SKM-1 (cell line): ENCODE data around the gene USH1C.

Experiments
- DNase-seq: peaks from one replicate; lab custom pipeline; 2025; ENCODE audit not compliant: unreplicated experiment; lab: John Stamatoyannopoulos, UW

Gene USH1C

DNA sequence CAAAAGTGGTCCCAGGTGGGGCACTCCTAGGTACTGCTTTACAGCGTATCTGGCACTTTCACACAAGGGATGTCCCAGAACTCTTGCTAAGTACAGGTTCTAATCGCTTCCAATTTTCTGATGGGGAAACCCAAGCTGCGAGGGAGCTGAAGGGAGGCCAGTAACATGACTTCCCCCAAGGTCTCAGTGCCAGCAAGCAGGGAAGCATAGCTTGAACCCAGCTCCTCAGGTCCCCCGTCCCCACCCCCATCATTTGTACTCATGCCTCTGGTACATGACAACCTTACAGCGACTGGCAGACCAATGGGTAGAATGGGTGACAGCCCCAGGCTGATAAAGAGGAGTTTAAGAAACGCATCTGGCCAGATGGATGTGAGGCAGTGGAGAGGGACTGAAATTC lies 66.9 kb downstream of the USH1C start:
- no peak for DNase-seq

DNA sequence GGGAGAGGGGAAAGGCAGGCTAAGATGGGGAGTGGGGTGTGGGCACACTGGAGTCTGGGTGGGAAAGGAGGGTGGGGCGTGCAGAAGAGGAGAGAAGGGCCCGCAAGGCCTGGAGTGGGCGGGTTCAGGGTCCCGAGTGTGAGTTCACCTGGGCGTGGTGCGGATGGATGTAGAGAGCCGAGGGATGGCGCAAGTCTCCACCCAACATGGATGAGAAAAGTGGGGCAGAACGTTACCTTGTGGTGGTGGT lies 67.2 kb downstream of the USH1C start:
- no peak for DNase-seq

DNA sequence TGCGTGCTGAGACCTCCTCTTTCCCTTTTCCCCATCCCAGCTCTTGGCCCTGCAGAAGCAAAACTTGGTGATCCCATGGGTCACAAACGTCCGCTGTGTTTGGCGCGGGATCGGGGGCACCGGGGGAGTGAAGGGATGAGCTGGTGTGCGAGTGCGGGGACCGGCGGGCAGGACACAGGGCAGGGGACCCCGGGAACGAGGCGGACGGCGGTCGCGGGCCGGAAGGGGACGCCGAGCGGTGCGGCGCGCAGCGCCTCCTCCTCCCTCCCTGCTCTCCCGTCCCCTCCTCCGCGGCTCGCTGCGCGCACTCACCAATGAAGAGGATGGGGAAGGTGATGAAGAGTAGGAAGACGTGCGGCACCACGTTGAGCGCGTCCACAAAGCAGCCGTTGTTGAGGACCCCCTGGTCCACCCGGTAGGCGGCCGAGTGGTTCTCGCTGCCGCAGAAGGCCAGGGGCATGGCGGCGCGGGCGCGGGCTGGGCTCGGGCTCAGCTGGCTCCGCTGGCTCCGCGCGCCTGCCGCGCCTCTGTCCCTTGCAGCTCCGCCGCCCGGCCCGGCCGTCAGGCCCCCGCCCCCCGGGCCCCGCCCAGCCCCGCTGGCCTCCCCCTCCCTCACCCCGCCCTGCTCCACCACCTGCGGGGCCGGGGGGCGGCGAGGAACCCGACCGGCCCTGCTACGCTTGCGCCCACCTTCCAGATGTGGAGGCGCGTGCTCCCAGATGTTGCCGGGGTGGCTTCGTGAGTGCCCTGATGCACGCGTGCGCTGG lies 67.7 kb downstream of the USH1C start, which contains the start of gene ABCC8:
ABCC8 (minus strand) TSS at position 529 of the 767 bp plus-strand sequence; CDS start at position 460, 69 bp downstream.
- DNase-seq = no peak

DNA sequence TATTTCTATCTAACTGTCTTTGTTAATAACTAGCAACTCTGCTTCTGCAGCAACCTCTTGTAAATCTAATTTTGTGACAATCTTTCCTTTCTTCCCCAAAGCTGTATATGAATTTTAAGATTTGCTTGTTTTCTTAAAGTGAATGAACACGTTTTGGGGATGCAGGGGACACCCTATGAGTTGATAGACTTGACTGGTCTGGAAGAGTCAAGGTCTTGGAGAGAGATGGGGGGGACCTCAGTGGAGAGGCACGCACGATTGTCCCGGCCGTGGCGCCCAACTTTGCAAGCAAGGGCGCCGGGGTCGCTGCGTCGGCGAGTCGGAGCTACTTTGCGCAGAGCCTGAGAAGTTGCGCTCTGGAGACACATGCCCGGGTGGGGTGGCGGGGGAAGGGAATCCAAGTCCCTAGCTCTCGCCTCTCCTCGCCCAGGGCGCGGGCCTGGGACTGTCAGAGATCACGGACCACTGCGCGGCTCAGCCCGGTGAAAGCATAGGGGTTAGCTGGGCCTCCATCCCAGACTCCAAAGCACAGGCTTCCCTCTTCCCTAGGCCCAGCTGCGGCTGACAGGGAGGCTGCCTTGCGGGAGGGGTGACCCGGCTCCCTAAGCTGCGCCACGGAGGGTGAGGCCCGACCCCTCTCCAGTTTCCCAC lies 68.4 kb downstream of the USH1C start:
- DNase-seq = no peak

DNA sequence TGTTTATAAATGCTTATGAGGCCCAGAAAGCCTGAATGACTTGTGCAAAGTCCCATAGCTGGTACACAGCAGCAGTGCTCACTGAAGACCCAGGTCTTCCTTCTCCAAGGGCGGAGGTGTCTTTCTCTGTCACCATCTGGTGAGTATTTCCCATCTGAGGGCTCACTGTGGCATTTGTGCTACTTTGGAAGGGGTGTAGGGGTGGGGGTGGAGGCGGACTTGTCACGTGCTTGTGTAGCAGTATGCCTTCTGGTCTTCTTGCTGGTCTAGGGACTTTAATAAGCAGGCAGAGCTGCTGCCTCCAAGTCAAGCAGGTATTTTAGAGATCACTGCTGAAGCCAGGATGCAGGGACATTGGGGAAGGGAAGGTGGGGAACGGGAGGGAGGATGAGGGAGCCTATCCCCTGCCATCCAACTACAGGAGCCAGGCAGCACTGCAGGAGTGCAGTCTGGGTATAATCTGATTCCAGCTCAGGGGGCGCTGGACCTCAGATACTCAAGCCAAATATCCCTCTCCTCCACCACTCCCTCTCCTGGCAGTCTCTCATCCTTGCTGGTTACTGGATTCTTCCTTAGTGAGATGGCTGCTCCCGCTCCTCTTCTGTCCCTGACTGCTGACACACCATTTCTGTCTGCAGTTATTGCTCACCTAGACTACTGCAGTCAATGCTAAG lies 71.0 kb downstream of the USH1C start:
- no peak for DNase-seq

DNA sequence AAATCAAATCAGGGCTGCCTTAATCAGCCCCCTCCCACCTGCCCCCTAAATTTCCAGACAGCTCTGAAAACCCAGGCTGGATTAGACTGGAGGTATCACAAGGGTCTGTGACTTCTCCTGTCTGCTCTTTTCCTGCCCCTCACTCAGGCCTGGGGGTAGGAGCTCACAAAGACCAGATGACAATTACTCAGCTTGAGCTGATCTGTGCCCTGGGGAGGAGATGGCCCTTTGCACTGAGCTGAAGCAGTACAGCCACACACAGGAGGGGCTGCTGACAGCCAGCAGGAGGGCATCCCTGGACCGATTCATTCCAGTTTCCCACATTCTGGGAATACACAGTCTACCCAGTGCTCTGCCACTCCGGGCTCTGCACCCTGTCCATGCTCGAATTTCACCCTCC lies 71.7 kb downstream of the USH1C start:
- no peak for DNase-seq

DNA sequence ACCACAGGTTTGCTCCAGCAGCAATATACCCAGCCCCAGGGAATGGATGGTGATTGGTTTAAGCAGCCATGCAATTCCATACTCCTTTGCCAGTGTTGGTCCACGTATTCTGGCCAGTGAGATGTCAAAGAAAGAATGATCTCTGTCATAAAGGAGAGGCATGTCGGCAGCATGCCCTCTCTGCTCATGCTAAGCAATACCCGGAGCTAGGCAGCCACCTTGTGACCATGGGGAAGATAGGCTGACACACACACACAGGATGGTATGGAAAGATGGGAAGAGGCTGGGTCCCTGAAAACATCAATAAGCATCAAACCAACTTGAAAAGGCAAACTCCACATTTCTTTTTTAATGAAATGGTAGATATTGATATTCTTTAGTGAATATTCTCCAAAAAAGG lies 72.7 kb downstream of the USH1C start:
- DNase-seq = no peak

DNA sequence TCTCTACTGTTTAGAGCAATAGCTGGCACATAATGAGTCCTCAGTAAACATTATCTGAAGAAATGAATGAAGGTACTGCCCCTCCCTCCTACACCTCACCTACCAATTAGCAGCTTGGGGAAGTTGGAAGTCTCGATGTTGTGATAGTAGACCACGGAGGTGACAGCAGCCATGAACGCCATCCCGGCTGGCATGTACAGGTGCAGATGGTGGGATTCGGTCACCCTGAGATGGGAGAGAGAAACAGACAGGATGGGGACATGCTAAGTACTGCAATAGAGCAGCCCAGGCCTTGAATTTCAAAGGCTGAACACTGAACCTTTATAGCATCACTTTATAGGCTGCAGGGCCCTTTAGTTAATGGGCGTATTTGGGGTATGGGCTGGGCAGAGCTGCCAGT lies 74.2 kb downstream of the USH1C start:
- no peak for DNase-seq

DNA sequence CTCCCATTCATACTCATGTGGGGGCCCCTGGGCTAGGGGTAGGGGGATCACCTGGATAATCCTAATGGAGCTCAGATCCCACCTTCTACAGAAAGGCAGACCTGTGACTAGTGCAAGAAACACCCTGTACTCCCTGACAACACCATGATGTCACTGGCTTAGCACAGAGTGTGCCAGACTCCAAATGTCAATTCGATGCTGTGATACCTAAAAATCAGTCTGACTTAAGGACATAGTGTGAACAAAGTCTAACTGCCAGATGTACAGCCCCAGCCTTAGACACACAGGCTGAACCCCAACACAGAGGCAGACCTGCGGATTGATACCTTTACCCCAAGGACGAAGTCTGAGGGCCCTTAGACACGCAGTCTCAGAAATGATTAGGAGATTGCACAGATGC lies 76.1 kb downstream of the USH1C start:
- DNase-seq = no peak

DNA sequence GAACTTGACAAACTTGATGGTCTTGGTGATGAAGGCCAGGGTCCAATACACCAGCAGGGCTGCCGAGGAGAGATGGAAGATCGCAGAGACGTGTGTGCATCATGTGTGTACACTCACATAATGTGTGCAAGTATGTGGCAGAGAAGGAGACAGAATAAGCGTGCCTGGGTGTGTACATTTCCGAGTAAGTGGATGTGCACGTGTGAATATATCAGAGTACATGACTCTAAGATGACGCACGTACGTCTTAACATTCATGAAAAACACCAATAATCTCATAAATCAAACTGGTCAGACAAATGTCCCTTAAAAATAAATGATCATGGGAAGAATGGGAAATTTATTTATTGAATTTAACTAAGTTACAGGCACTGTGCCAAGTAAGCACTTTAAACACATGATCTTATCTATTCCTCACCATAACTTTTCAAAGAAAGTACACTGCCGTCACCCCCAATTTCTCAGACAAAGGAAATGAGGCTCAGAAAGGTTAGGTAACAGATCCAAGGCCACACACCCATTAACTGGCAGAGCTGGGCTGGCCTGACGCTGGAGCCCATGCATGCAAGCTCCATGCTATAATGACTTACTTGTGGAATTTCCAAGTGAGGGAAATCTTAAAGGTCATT lies 80.6 kb downstream of the USH1C start:
- DNase-seq = no peak

DNA sequence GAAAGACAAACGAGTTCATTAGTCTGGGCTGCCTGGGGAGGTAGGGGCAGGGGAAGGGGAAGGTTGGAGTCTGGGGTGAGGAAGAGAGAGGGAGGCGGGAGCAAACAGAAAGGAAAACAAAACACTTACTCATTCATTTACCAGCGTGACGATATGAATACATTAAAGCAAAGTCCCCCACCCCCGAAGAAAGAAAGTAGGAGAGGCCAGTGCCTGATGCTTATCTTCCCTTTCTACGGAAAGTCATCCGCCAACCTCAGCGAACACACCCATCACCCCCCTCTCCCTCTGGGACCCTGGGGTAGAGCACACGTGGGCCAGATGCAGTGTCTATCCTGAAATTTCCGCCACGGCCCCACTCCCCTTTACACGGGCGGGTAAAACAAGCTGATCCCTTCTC lies 81.3 kb downstream of the USH1C start:
- no peak for DNase-seq

DNA sequence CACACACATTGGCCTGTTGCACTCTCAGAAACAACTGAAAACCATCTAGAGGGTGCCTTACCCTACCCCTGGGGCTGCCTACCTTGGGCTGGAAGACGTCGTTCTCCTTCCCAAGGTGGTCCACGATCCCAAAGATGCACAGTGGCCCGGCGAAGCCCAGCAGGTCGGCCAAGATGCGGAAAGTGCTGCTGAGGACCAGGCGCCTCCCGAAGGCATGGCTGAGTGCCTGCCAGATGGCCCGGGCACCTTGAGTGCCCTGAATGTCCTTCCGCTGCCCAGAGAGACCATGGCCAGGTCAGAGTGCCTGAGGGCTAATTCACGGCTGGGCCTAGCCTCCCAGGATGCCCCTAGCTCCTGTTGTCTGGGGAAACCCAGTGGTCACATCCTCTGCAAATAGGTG lies 83.8 kb downstream of the USH1C start:
- no peak for DNase-seq

DNA sequence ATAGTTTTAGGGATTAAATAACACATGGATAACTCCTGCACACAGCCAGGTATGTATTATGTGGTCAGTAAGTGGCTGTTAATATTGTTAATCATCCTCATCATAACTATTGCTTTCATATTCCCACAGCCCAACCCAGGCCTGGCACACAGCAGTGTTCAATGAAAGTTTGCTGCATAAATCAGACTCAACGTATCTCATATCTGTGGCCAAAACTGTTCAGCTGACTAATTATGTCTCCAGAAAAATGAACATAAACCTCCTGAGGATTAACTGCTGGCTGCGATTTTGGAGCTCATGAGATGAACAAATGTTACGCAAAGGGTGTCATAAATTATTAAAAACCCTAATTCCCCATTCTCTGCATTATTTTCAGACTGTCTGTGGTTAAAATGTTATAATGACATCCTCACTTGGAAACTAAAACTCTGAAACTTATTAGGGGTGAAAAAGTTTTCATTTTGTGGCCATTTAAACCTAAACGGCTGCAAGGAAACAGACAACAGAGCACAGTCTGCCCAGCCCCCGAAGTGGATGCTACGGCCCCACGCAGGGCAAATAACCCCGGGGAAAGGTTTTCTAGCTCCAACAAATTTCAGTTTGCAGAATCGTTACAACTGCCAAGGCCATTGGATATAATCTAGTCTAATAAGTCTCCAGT lies 84.8 kb downstream of the USH1C start:
- DNase-seq = no peak

DNA sequence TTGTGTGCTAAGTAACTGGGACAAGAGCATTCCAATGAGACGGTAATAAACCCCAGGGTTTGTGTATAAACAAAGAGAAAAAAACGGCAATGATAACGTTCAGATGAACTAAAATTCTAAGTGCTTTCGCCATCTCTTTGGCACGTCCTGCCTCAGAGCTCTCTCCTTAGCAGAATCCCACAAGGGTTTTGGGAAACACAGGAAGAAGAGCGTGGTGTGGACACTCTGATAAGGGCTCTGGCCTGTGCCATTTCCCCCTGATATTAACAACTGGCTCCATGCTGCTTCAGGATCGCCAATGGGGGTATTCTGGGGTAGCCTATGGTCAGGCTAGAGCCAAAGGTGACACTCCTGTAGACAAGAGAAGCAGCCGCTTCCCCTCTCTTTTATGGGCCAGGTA lies 85.9 kb downstream of the USH1C start:
- DNase-seq = no peak

DNA sequence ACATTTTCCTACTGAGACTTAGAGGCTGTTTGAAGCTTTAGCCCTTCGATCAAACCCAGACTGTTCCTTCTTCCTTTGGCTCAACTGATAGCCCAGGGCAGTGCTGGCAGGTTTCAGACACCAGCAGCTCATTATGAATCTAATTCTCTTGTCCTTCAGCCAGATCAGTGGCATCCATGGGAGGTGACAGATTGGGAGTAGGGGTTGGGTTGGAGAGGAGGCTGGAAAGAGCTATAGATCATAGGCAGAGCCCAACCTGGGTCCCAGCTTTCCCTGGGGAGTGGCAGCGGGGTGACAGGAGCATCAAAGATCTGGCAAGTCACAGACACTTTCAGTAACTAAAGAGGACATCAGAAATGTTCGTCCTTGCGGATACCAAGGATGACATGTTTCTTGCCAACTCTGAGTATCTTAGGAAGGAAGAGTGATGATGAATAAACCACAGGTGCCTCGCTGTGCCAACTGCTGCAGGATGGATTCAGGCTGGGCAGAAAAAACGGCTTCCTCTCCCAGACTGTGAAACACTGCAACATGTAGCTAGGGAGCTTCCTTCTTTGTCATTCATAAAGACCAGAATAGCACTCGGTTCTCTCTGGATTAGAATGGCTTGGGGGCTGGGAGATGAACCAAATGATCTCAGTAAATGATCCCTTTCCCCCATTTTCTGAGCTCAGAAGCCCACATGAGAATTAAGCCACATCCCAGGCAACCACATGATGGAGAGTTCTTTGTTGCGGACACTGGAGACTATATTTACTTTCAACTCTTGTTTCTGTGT lies 86.6 kb downstream of the USH1C start:
- no peak for DNase-seq

DNA sequence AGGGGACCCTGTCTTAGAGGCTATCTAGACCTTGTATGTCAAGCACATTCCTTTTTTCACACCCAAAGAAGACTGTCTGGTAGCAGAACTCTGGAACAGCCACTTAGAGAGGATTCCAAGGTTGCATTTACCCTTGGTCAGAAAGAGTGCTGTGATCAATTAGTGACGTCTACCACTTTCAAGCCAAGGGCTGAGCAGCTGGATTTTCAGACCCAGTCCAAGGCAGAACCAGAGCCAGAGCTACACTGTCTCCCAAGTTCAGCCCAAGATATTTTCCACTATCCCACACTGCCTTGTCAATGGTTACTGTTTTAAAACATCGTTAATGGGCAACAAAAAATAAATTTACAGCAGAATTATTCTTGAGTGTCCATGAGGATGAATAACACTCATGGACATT lies 91.5 kb downstream of the USH1C start:
- DNase-seq = no peak

DNA sequence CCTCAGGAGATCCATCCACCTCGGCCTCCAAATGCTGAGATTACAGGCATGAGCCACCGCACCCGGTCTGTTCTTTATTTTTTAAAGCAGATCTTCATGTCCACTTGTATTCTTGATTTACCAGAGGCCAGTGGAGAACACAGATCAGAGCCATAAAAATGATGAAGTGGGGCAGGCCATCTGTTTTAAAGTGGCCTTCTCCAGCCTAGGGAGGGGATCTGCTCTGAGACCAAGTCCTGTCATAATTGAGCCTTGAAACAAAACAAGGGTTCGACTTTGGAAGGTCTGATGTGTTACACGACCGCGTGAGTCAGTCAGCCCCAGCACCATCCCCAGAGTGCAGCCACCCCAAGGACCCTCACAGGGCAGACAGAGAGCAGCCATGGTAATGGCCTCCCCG lies 95.1 kb downstream of the USH1C start:
- no peak for DNase-seq

DNA sequence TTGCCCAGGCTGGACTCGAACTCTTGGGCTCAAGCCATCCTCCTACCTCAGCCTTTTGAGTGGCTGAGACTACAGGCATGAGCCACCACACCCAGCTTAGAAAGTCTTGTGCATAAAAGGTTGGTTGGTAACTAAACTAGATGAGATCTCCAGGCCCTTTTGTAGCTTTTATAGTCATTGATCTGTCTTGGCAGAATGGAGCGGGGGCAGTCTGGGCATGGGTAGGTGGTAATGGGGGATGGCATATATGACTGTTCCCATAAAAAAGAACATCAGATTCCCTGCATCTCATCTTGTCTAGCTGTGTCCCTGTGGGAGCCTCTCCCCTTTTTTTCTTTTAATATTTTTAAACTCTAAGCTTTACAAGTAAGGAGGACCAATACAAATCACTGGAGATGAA lies 97.7 kb downstream of the USH1C start:
- no peak for DNase-seq

DNA sequence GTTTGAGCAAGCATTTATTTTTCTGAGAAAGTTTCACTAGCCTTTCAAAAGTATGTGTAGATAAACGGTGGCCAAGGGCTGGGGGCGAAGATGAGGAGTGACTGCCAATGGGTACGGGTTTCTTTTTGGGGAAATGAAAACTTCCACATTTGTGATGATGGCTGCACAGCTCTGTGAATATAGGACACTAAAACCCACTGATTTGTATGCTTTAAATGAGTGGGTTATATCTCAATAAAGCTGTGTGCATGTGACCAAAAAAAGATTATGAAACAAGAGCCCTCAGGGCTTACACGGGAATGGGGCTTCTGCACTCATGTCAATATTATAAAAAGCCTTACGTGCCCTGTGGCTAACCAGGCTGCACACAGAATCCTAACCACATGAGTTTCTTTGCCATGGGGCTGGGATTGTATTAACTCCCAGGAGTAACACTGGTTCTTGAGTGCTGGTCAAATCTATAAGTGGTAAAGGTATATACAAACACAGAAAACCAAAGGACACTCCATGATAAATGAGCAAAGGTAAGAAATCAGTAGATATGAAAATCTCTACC lies 98.9 kb downstream of the USH1C start:
- no peak for DNase-seq

DNA sequence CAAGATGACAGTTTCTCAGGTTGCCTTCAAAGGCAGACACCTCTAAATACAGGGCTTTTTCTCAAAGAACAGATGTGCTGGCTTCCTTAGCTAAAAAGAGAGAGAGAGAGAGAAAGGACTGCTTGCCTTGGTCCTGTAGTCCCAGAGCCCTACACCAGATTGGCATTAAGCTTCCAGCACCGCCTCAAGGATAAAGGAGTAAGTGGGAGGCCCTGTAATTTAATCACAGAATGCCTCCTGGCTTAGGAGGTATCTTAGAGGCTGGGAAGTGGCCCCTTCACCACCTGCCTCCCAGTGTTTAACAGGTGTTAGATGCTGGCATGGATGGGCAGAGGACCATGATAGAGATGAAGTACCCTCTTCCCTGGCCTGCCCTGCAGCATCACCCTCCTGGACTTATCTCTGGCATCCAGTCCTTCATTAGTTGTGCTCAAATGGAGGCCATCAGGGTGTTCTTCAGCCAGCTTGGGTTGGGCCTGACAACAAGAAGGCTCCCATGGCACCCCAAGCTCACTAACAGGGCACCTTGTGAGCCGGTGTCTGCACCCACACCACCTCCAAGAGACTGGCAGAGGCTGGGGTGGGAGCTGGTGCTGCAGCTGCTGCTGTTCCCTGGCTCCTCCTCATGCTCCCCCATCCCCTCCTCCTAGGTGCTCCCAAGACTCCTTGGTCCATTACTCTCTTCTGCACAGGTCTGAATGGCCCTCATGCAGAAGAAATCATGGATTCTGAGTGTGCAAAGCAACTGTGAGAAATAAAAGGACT lies 100.1 kb downstream of the USH1C start:
- no peak for DNase-seq
